ENCODE data around the gene BIRC3. TPM values are rescaled to one million over a fixed set of nuclear protein-coding genes. Genes with fewer than 3 reads are reported as not detected.
"Not testable (repeated sequence)": the region's sequence is repeated elsewhere in the genome, so short reads cannot be mapped to it uniquely, and the experiment has no call there.

Gene BIRC3
- total RNA-seq, 2 experiments from 2014 or later: 102 to 108 TPM

GRCh38 chr11:102332611-102332994 lies 15.3 kb downstream of the BIRC3 start:
- peaks cover 51% of the 10 kb centered on the region for H3K36me3 Mint-ChIP-seq (ENCODE audit: low read depth)
- peak overlapping the region; percentile 51 for H3K27ac Mint-ChIP-seq
- peaks cover 13% of the 10 kb centered on the region for H3K4me1 Mint-ChIP-seq (ENCODE audit: low read depth)
- DNase-seq: no peak
- peak; percentile 70 for ATAC-seq
- no peaks in the 10 kb centered on the region for H3K9me3 Mint-ChIP-seq
- H3K4me3 Mint-ChIP-seq: no peak overlapping the region
- no peaks in the 10 kb centered on the region for H3K27me3 Mint-ChIP-seq
- intact Hi-C loops (cut with micrococcal nuclease): no loop called here
- CTCF ChIA-PET: interaction anchor here (0.8 to 3.6 kb wide), 5 partner anchors 9 to 281 kb away, joined by 3 to 32 read pairs (median 4); no protein-coding TSS in a partner anchor
- no peak for TF ChIP-seq CTCF (IDR thresholded peaks at IDR 0.05)
- POLR2A ChIA-PET: no interaction called here

GRCh38 chr11:102338479-102339010 lies 21.3 kb downstream of the BIRC3 start:
- H3K4me1 Mint-ChIP-seq (ENCODE audit: low read depth): peaks cover 11% of the 10 kb centered on the region
- intact Hi-C loops (cut with micrococcal nuclease): loop anchor here (5.0 kb wide), 1 partner anchor 46 kb away; no protein-coding TSS in a partner anchor
- no peak for DNase-seq
- ATAC-seq: no peak
- H3K36me3 Mint-ChIP-seq (ENCODE audit: low read depth): peaks cover 13% of the 10 kb centered on the region
- TF ChIP-seq CTCF (IDR thresholded peaks at IDR 0.05): no peak
- H3K4me3 Mint-ChIP-seq: no peak overlapping the region
- H3K9me3 Mint-ChIP-seq: no peaks in the 10 kb centered on the region
- ChIA-PET POLR2A (interaction anchor here (0.7 kb wide), 1 partner anchor 26 kb away, joined by 3 read pairs; no protein-coding TSS in a partner anchor), CTCF (interaction anchor here (0.9 to 1.5 kb wide), 4 partner anchors 10 to 275 kb away, joined by 3 to 7 read pairs (median 4); no protein-coding TSS in a partner anchor)
- no peaks in the 10 kb centered on the region for H3K27me3 Mint-ChIP-seq
- H3K27ac Mint-ChIP-seq: peak overlapping the region; percentile 39

GRCh38 chr11:102341311-102341710 lies 24.0 kb downstream of the BIRC3 start:
- intact Hi-C loops (cut with micrococcal nuclease): loop anchor here (1.0 to 5.0 kb wide), 3 partner anchors 154 to 326 kb away; no protein-coding TSS in a partner anchor
- not testable (repeated sequence) for H3K27ac Mint-ChIP-seq; ATAC-seq; H3K9me3 Mint-ChIP-seq; H3K36me3 Mint-ChIP-seq (ENCODE audit: low read depth); H3K4me3 Mint-ChIP-seq; H3K27me3 Mint-ChIP-seq; DNase-seq
- H3K4me1 Mint-ChIP-seq (ENCODE audit: low read depth): peaks cover 23% of the 10 kb centered on the region
- CTCF ChIA-PET: interaction anchor here (0.7 to 10.4 kb wide), 48 partner anchors 8 to 325 kb away, joined by 3 to 204 read pairs (median 8); partner anchors contain the start of gene BIRC3
- POLR2A ChIA-PET: interaction anchor here (0.7 to 1.3 kb wide), 3 partner anchors 129 to 155 kb away, joined by 3 read pairs; no protein-coding TSS in a partner anchor

GRCh38 chr11:102341844-102342318 lies 24.6 kb downstream of the BIRC3 start:
- intact Hi-C loops (cut with micrococcal nuclease): loop anchor here (1.0 to 5.0 kb wide), 3 partner anchors 153 to 325 kb away; no protein-coding TSS in a partner anchor
- Mint-ChIP-seq H3K36me3 (ENCODE audit: low read depth) (peaks cover 2% of the 10 kb centered on the region), H3K4me1 (ENCODE audit: low read depth) (peaks cover 23% of the 10 kb centered on the region), H3K27me3 (no peaks in the 10 kb centered on the region), H3K27ac (no peak overlapping the region), H3K9me3 (no peaks in the 10 kb centered on the region), H3K4me3 (no peak overlapping the region)
- TF ChIP-seq CTCF (IDR thresholded peaks at IDR 0.05): peak; percentile 78
- ChIA-PET CTCF (interaction anchor here (0.7 to 10.4 kb wide), 66 partner anchors 8 to 329 kb away, joined by 3 to 204 read pairs (median 6); partner anchors contain the start of gene BIRC3), POLR2A (interaction anchor here (0.7 to 1.3 kb wide), 4 partner anchors 128 to 154 kb away, joined by 3 read pairs; no protein-coding TSS in a partner anchor)
- ATAC-seq (peak; percentile 63), DNase-seq (peak; percentile 87)

- intact Hi-C loops (cut with micrococcal nuclease): loop anchor here (5.0 kb wide), 2 partner anchors 268 to 323 kb away; no protein-coding TSS in a partner anchor
- H3K9me3 Mint-ChIP-seq: no peaks in the 10 kb centered on the region
Observed at GRCh38 chr11:102343809-102344208, 26.5 kb downstream of the BIRC3 start.

More at GRCh38 chr11:102343809-102344208, 26.5 kb downstream of the BIRC3 start:
- no peak for DNase-seq
- Mint-ChIP-seq H3K27ac (no peak overlapping the region), H3K27me3 (no peaks in the 10 kb centered on the region), H3K36me3 (ENCODE audit: low read depth) (peaks cover 8% of the 10 kb centered on the region), H3K4me1 (ENCODE audit: low read depth) (peaks cover 28% of the 10 kb centered on the region), H3K4me3 (no peak overlapping the region)
- no peak for ATAC-seq
- CTCF ChIA-PET: interaction anchor here (0.7 to 10.4 kb wide), 8 partner anchors 16 to 322 kb away, joined by 3 to 204 read pairs (median 6); no protein-coding TSS in a partner anchor
- POLR2A ChIA-PET: interaction anchor here (0.6 to 0.9 kb wide), 2 partner anchors 25 to 255 kb away, joined by 3 read pairs; no protein-coding TSS in a partner anchor
- no peak for TF ChIP-seq CTCF (IDR thresholded peaks at IDR 0.05)
